Gastroesophageal sphincter (tissue), 3 donors: ENCODE data around the gene PCYT1B.

Experiments
- CTCF ChIP-seq, 4 experiments: fragments of 200-600 bp in 2 of 4; fragments of 450-650 bp in 2 of 4; sonication (generic) in 1 of 4; IDR thresholded peaks; one replicate each; pipeline ENCODE4 v1.5.1; 2017 to 2019; ENCODE audit warnings: antibody characterized with exemption in 4 of 4, mild to moderate bottlenecking in 2 of 4, moderate library complexity in 2 of 4
- EP300 ChIP-seq: sonication (generic); formaldehyde crosslinking; IDR thresholded peaks from one replicate; pipeline ENCODE4 v1.6.1; 2017; ENCODE audit warnings: antibody characterized with exemption, mild to moderate bottlenecking
- POLR2A ChIP-seq, 2 donors: fragments of 450-650 bp; IDR thresholded peaks; one replicate each; pipeline ENCODE4 v1.6.1; 2017; ENCODE audit warnings: antibody characterized with exemption in 2 of 2, mild to moderate bottlenecking in 2 of 2, moderate library complexity in 1 of 2
- POLR2AphosphoS5 ChIP-seq: sonication (generic); formaldehyde crosslinking; IDR thresholded peaks from one replicate; pipeline ENCODE4 v1.6.1; 2017; ENCODE audit warnings: antibody characterized with exemption

DNA sequence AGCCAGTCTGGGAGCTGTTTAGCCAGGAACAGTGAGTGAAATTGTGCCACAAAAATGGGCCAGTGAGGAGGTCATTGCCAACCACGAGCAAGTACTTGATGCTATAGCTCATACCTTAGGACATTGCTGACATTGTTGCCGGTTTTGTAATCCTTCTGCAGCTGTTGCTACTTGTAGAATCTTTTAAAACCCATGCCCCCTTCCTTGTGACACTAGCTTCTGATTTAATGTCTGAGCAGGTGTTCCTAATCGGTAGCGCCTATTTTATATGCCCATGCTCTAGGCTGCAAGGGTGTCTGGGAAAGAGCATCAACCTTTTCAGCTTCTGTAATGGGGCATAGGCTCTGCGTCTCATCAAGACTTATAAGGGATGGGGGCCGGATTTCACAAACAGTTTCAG lies 49.1 kb upstream of the PCYT1B start:
- TF ChIP-seq CTCF (IDR thresholded peaks at IDR 0.05) = no peak
- TF ChIP-seq EP300 = no peak
- no peak for TF ChIP-seq POLR2AphosphoS5
- no peak for TF ChIP-seq POLR2A (IDR thresholded peaks at IDR 0.05)
